ENCODE results near the gene BAG1. TPM values are rescaled to one million over a fixed set of nuclear protein-coding genes. Genes with fewer than 3 reads are reported as not detected.

BAG1 gene
- total and polyA plus RNA-seq, 2 of the 13 experiments (the other 11 are each of a cell fraction or from before 2014, with no cell fraction given): 23.1 to 59.5 TPM

- TF ChIP-seq ZNF703 (CRISPR knock-in tag; IDR thresholded peaks at IDR 0.05; ENCODE audit: borderline replicate concordance) (no peak), ZNF841 (CRISPR knock-in tag; IDR thresholded peaks at IDR 0.05; ENCODE audit: borderline replicate concordance) (no peak), TOE1 (CRISPR knock-in tag; IDR thresholded peaks at IDR 0.05) (no peak), PCBP2 (optimal IDR thresholded peaks at IDR 0.05; ENCODE audit: low read depth, low read length, poor library complexity, severe bottlenecking) (no peak), MAFF (IDR thresholded peaks at IDR 0.05; ENCODE audit: low read depth, low read length) (no peak), ZNF607 (CRISPR knock-in tag; IDR thresholded peaks at IDR 0.05; ENCODE audit: borderline replicate concordance) (no peak), ZNF263 (CRISPR knock-in tag; IDR thresholded peaks at IDR 0.05) (no peak), ZNF350 (CRISPR knock-in tag; IDR thresholded peaks at IDR 0.05; ENCODE audit: borderline replicate concordance, low read depth) (no peak), ZNF773 (CRISPR knock-in tag; IDR thresholded peaks at IDR 0.05; ENCODE audit: borderline replicate concordance) (no peak), ZNF747 (CRISPR knock-in tag; IDR thresholded peaks at IDR 0.05; ENCODE audit: borderline replicate concordance) (no peak), ZNF512B (CRISPR knock-in tag; IDR thresholded peaks at IDR 0.05; ENCODE audit: borderline replicate concordance) (no peak), ZBTB7A (CRISPR knock-in tag; IDR thresholded peaks at IDR 0.05) (no peak), KDM1A (CRISPR knock-in tag; IDR thresholded peaks at IDR 0.05) (no peak), KDM2A (CRISPR knock-in tag; IDR thresholded peaks at IDR 0.05; ENCODE audit: borderline replicate concordance, low read depth) (0 out of 2 replicates have a peak, but pooled peaks have one; percentile 25), RARA (CRISPR knock-in tag; IDR thresholded peaks at IDR 0.05) (no peak), DZIP1 (CRISPR knock-in tag; IDR thresholded peaks at IDR 0.05) (no peak), SNAI1 (CRISPR knock-in tag; IDR thresholded peaks at IDR 0.05; ENCODE audit: borderline replicate concordance) (no peak), SATB2 (CRISPR knock-in tag; IDR thresholded peaks at IDR 0.05) (no peak), ZNF501 (CRISPR knock-in tag; IDR thresholded peaks at IDR 0.05) (0 out of 2 replicates have a peak, but pooled peaks have one; percentile 29)
- TF ChIP-seq, protein P1, sequence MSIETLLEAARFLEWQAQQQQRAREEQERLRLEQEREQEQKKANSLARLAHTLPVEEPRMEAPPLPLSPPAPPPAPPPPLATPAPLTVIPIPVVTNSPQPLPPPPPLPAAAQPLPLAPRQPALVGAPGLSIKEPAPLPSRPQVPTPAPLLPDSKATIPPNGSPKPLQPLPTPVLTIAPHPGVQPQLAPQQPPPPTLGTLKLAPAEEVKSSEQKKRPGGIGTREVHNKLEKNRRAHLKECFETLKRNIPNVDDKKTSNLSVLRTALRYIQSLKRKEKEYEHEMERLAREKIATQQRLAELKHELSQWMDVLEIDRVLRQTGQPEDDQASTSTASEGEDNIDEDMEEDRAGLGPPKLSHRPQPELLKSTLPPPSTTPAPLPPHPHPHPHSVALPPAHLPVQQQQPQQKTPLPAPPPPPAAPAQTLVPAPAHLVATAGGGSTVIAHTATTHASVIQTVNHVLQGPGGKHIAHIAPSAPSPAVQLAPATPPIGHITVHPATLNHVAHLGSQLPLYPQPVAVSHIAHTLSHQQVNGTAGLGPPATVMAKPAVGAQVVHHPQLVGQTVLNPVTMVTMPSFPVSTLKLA (IDR thresholded peaks at IDR 0.05): no peak
- TF ChIP-seq, protein P2, sequence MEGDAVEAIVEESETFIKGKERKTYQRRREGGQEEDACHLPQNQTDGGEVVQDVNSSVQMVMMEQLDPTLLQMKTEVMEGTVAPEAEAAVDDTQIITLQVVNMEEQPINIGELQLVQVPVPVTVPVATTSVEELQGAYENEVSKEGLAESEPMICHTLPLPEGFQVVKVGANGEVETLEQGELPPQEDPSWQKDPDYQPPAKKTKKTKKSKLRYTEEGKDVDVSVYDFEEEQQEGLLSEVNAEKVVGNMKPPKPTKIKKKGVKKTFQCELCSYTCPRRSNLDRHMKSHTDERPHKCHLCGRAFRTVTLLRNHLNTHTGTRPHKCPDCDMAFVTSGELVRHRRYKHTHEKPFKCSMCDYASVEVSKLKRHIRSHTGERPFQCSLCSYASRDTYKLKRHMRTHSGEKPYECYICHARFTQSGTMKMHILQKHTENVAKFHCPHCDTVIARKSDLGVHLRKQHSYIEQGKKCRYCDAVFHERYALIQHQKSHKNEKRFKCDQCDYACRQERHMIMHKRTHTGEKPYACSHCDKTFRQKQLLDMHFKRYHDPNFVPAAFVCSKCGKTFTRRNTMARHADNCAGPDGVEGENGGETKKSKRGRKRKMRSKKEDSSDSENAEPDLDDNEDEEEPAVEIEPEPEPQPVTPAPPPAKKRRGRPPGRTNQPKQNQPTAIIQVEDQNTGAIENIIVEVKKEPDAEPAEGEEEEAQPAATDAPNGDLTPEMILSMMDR (CRISPR knock-in tag; IDR thresholded peaks at IDR 0.05): peak; percentile 85
These were observed 35.0 kb downstream of the BAG1 start (continued) for GRCh38 chr9:33229359-33230114.

Measured in HepG2 (cell line).